Hepatocyte (in vitro differentiated cells): Measurements from ENCODE around the gene CTBP2. TPM values are rescaled to one million over a fixed set of nuclear protein-coding genes. Genes with fewer than 3 reads are reported as not detected.
A peak's percentile ranks its signal among the peaks of the same experiment; 100 is the strongest.
"Not testable (repeated sequence)": the region's sequence is repeated elsewhere in the genome, so short reads cannot be mapped to it uniquely, and the experiment has no call there.

Experiments
- DNase-seq: peaks from one replicate; pipeline ENCODE4 v3.0.0-alpha.2; 2016; ENCODE audit warnings: low spot score
- H2AFZ ChIP-seq: fragments of 200-600 bp; sonication (generic); 2 replicates; pipeline ENCODE4 v1.6.0; 2016; ENCODE audit warnings: antibody characterized with exemption, mild to moderate bottlenecking
- H3K27ac ChIP-seq: fragments of 200-600 bp; sonication (generic); 2 replicates; pipeline ENCODE4 v1.5.1; 2016; ENCODE audit warnings: mild to moderate bottlenecking
- H3K27me3 ChIP-seq: fragments of 200-600 bp; sonication (generic); 2 replicates; pipeline ENCODE4 v1.6.1; 2016
- H3K36me3 ChIP-seq: fragments of 200-600 bp; sonication (generic); replicated peaks from 2 replicates; pipeline ENCODE4 v1.5.1; 2016; ENCODE audit warnings: low read depth; ENCODE audit not compliant: insufficient read depth
- H3K4me1 ChIP-seq: fragments of 200-600 bp; sonication (generic); 2 replicates; pipeline ENCODE4 v1.5.1; 2016; ENCODE audit warnings: mild to moderate bottlenecking, moderate library complexity; ENCODE audit not compliant: insufficient read depth
- H3K4me2 ChIP-seq: fragments of 200-600 bp; sonication (generic); 2 replicates; pipeline ENCODE4 v1.6.0; 2016
- H3K4me3 ChIP-seq: fragments of 200-600 bp; sonication (generic); 2 replicates; pipeline ENCODE4 v1.5.1; 2016; ENCODE audit warnings: mild to moderate bottlenecking
- H3K79me2 ChIP-seq: fragments of 200-600 bp; sonication (generic); 2 replicates; pipeline ENCODE4 v1.6.0; 2017; ENCODE audit warnings: mild to moderate bottlenecking
- H3K9me2 ChIP-seq: fragments of 200-600 bp; sonication (generic); replicated peaks from 2 replicates; pipeline ENCODE4 v1.6.0; 2017; ENCODE audit warnings: mild to moderate bottlenecking; ENCODE audit not compliant: insufficient read depth
- H3K9me3 ChIP-seq: fragments of 200-600 bp; sonication (generic); 2 replicates; pipeline ENCODE4 v1.5.1; 2016; ENCODE audit warnings: low read depth, mild to moderate bottlenecking
- H4K20me1 ChIP-seq: fragments of 200-600 bp; sonication (generic); 2 replicates; pipeline ENCODE4 v1.6.0; 2016; ENCODE audit warnings: mild to moderate bottlenecking; ENCODE audit not compliant: insufficient read depth, poor library complexity, severe bottlenecking
- CTCF ChIP-seq: fragments of 200-600 bp; sonication (generic); IDR thresholded peaks from 2 replicates; pipeline ENCODE4 v1.5.1; 2016; ENCODE audit warnings: antibody characterized with exemption, mild to moderate bottlenecking; ENCODE audit not compliant: poor library complexity
- EZH2 ChIP-seq: fragments of 200-600 bp; sonication (generic); IDR thresholded peaks from 2 replicates; pipeline ENCODE4 v1.6.1; 2016; ENCODE audit warnings: antibody characterized with exemption, mild to moderate bottlenecking, borderline replicate concordance
- EZH2phosphoT487 ChIP-seq: fragments of 200-600 bp; sonication (generic); IDR thresholded peaks from one replicate; pipeline ENCODE4 v1.6.1; 2018; ENCODE audit warnings: antibody characterized with exemption, mild to moderate bottlenecking, low read depth, moderate library complexity; ENCODE audit not compliant: unreplicated experiment, severe bottlenecking
- WGBS: methylation state at CpG from one replicate; pipeline ENCODE4 v1.1.6; 2016; ENCODE audit warnings: low lambda C conversion rate; ENCODE audit errors: missing lambda C conversion rate; 5-methylcytosine and 5-hydroxymethylcytosine counted together
- polyA plus RNA-seq: library from polyadenylated mRNA; unstranded; fragments of >200 nt; fragmentation: Nextera tagmentation; extraction: Ambion mirVana; gene quantifications from 2 replicates; pipeline ENCODE4 v1.2.1, GENCODE V29; 2016
- total RNA-seq: library from RNA; depleted of rRNA; stranded (reverse); fragments of >200 nt; gene quantifications from 2 replicates; pipeline ENCODE4 v1.2.3, GENCODE V29; 2014

The CTBP2 gene
- total and polyA plus RNA-seq, 2 experiments from 2014 or later, result 61.3 to 81.0 TPM

- Histone ChIP-seq H3K79me2 (peaks cover 100% of the 10 kb centered on the region), H3K36me3 (no peaks in the 10 kb centered on the region)
- TF ChIP-seq EZH2, result no peak
- no peak for TF ChIP-seq EZH2phosphoT487
- no peak for TF ChIP-seq CTCF
Observed at GRCh38 chr10:125082881-125083575, 77.3 kb downstream of the CTBP2 start.

GRCh38 chr10:125082471-125082870 is 77.9 kb downstream of the CTBP2 start:
- not testable (repeated sequence) for H3K27me3 ChIP-seq, H3K27ac ChIP-seq, H3K36me3 ChIP-seq, H3K4me3 ChIP-seq, H3K9me2 ChIP-seq, H2AFZ ChIP-seq, DNase-seq, H3K4me2 ChIP-seq, H3K9me3 ChIP-seq
- Histone ChIP-seq H4K20me1 (peaks cover 80% of the 10 kb centered on the region), H3K79me2 (peaks cover 100% of the 10 kb centered on the region), H3K4me1 (peaks cover 11% of the 10 kb centered on the region)
- WGBS, result 97% methylated on average over 13 of the region's 13 CpGs

More at GRCh38 chr10:125082881-125083575, 77.3 kb downstream of the CTBP2 start:
- no peak for DNase-seq
- Histone ChIP-seq H2AFZ (no peak overlapping the region), H3K27me3 (no peaks in the 10 kb centered on the region), H3K4me3 (no peak overlapping the region), H3K27ac (peak overlapping the region; percentile 76), H3K4me1 (peaks cover 11% of the 10 kb centered on the region), H4K20me1 (peaks cover 80% of the 10 kb centered on the region), H3K9me3 (no peaks in the 10 kb centered on the region), H3K4me2 (no peak overlapping the region), H3K9me2 (no peaks in the 10 kb centered on the region)
- 75% methylated on average over 15 of the region's 15 CpGs for WGBS

- Histone ChIP-seq H3K4me1 (peaks cover 11% of the 10 kb centered on the region), H2AFZ (no peak overlapping the region), H3K4me2 (no peak overlapping the region), H3K36me3 (no peaks in the 10 kb centered on the region), H3K9me3 (no peaks in the 10 kb centered on the region), H3K4me3 (no peak overlapping the region), H3K27ac (no peak overlapping the region), H4K20me1 (peaks cover 84% of the 10 kb centered on the region), H3K79me2 (peaks cover 100% of the 10 kb centered on the region), H3K27me3 (no peaks in the 10 kb centered on the region), H3K9me2 (no peaks in the 10 kb centered on the region)
- 90% methylated on average over 9 of the region's 10 CpGs for WGBS
- no peak for TF ChIP-seq EZH2phosphoT487
- no peak for TF ChIP-seq CTCF
- no peak for TF ChIP-seq EZH2
- no peak for DNase-seq
Observed at GRCh38 chr10:125081931-125082330, 78.4 kb downstream of the CTBP2 start.

- Histone ChIP-seq H2AFZ (no peak overlapping the region), H3K9me3 (no peaks in the 10 kb centered on the region), H3K27ac (no peak overlapping the region), H3K4me1 (peaks cover 11% of the 10 kb centered on the region), H3K4me3 (no peak overlapping the region), H3K36me3 (no peaks in the 10 kb centered on the region), H3K9me2 (no peaks in the 10 kb centered on the region), H3K4me2 (no peak overlapping the region), H4K20me1 (peaks cover 82% of the 10 kb centered on the region), H3K27me3 (no peaks in the 10 kb centered on the region), H3K79me2 (peaks cover 100% of the 10 kb centered on the region)
- TF ChIP-seq EZH2phosphoT487, result no peak
- TF ChIP-seq CTCF, result no peak
- TF ChIP-seq EZH2, result no peak
- WGBS, result 93% methylated on average over 7 of the region's 7 CpGs
- no peak for DNase-seq
Observed at GRCh38 chr10:125080984-125081383, 79.4 kb downstream of the CTBP2 start.
